H1 (cell line): ENCODE results near the gene PHACTR1. TPM values are rescaled to one million over a fixed set of nuclear protein-coding genes. Genes with fewer than 3 reads are reported as not detected.

Source experiments
- CTCF ChIA-PET: fragments of 300-600 bp; sonication (Branson Sonifier 250); formaldehyde crosslinking; loops from one replicate; lab custom pipeline; 2021; ENCODE audit not compliant: partially characterized antibody; lab: Charles Lee
- POLR2A ChIA-PET: fragments of 300-600 bp; sonication (Branson Sonifier 250); formaldehyde crosslinking; loops from one replicate; lab custom pipeline; 2021; ENCODE audit warnings: inconsistent platforms; ENCODE audit not compliant: partially characterized antibody; lab: Charles Lee
- DNase-seq, 2 experiments: peaks; one replicate each; pipeline versions ENCODE4 v3.0.0 to v3.0.0-alpha.2; 2010 to 2022; ENCODE audit warnings: low spot score in 2 of 2, low read depth in 1 of 2, mixed read lengths in 1 of 2
- FAIRE-seq: peaks from 2 replicates; lab custom pipeline; 2011; peaks lifted over from hg19 to GRCh38; lab: Jason Lieb, UNC
- H2AFZ ChIP-seq: 2 replicates; pipeline ENCODE4 v1.8.1; 2012; ENCODE audit warnings: low read length, inconsistent platforms
- H2AK5ac ChIP-seq: 2 replicates; pipeline ENCODE4 v1.6.1; 2013; ENCODE audit warnings: low read depth, low read length
- H2BK120ac ChIP-seq: replicated peaks from 2 replicates; pipeline ENCODE3; 2013; ENCODE audit warnings: low read depth, low read length, inconsistent platforms
- H2BK12ac ChIP-seq: 2 replicates; pipeline ENCODE4 v1.6.1; 2013; ENCODE audit warnings: low read depth, low read length
- H2BK15ac ChIP-seq: 2 replicates; pipeline ENCODE4 v1.6.1; 2013; ENCODE audit warnings: low read length
- H2BK20ac ChIP-seq: 2 replicates; pipeline ENCODE4 v1.6.1; 2013; ENCODE audit warnings: low read length
- H2BK5ac ChIP-seq: 2 replicates; pipeline ENCODE4 v1.6.1; 2013; ENCODE audit warnings: low read depth, low read length
- H3K14ac ChIP-seq: 2 replicates; pipeline ENCODE4 v1.6.1; 2013; ENCODE audit warnings: inconsistent platforms; ENCODE audit not compliant: insufficient read length
- H3K18ac ChIP-seq: 2 replicates; pipeline ENCODE4 v1.6.1; 2013; ENCODE audit warnings: low read length; ENCODE audit errors: extremely low read depth
- H3K23ac ChIP-seq: 2 replicates; pipeline ENCODE4 v1.6.1; 2013; ENCODE audit warnings: inconsistent platforms; ENCODE audit not compliant: insufficient read length
- H3K23me2 ChIP-seq: 2 replicates; pipeline ENCODE4 v1.6.1; 2013; ENCODE audit warnings: low read depth, low read length
- H3K27ac ChIP-seq: 2 replicates; pipeline ENCODE4 v1.6.1; 2011; ENCODE audit warnings: low read depth, low read length, inconsistent platforms
- H3K27me3 ChIP-seq, 4 experiments: replicated peaks in 1 of 4; 1 replicate in 1 of 4; 2 replicates in 3 of 4; pipeline versions ENCODE4 v1.6.1 to v1.8.1; 2011 to 2013; ENCODE audit warnings: low read length in 3 of 4, mild to moderate bottlenecking in 3 of 4, inconsistent platforms in 2 of 4, mixed read lengths in 2 of 4, moderate library complexity in 1 of 4; ENCODE audit not compliant: control insufficient read depth in 3 of 4, insufficient read depth in 3 of 4; ENCODE audit errors: extremely low read depth in 1 of 4
- H3K36me3 ChIP-seq, 4 experiments: 2 replicates each; pipeline versions ENCODE4 v1.6.1 to v1.8.1; 2011 to 2013; ENCODE audit warnings: mild to moderate bottlenecking in 4 of 4, low read length in 3 of 4, moderate library complexity in 2 of 4, control low read depth in 1 of 4, inconsistent platforms in 1 of 4; ENCODE audit not compliant: insufficient read depth in 4 of 4, control insufficient read depth in 2 of 4
- H3K4ac ChIP-seq: replicated peaks from 2 replicates; pipeline ENCODE3; 2013; ENCODE audit warnings: low read length, low read depth, mixed read lengths, inconsistent platforms; ENCODE audit not compliant: insufficient read length
- H3K4me1 ChIP-seq, 4 experiments: replicated peaks in 1 of 4; 1 replicate in 1 of 4; 2 replicates in 3 of 4; pipeline versions ENCODE4 v1.6.1 to v1.8.1; 2011 to 2013; ENCODE audit warnings: low read length in 3 of 4, inconsistent platforms in 2 of 4, mixed read lengths in 1 of 4; ENCODE audit not compliant: insufficient read depth in 4 of 4, control insufficient read depth in 3 of 4
- H3K4me2 ChIP-seq, 2 experiments: 2 replicates each; pipeline versions ENCODE4 v1.6.1 to v1.8.1; 2011 to 2013; ENCODE audit warnings: low read depth in 2 of 2, low read length in 2 of 2, control low read depth in 1 of 2, inconsistent platforms in 1 of 2, mild to moderate bottlenecking in 1 of 2; ENCODE audit not compliant: insufficient read depth in 1 of 2
- H3K4me3 ChIP-seq, 4 experiments: fragments of 200-600, 300-600 bp in 1 of 4; sonication (generic), shearing (Covaris generic), sonication (Bioruptor Twin) in 1 of 4; 2 replicates each; pipeline versions ENCODE4 v1.5.1 to v1.8.1; 2011 to 2016; ENCODE audit warnings: low read length in 4 of 4, low read depth in 3 of 4, control low read depth in 2 of 4, inconsistent platforms in 2 of 4, mild to moderate bottlenecking in 2 of 4, mixed read lengths in 1 of 4, moderate library complexity in 1 of 4; ENCODE audit not compliant: insufficient read depth in 2 of 4; ENCODE audit errors: extremely low read depth in 1 of 4
- H3K56ac ChIP-seq: replicated peaks from 2 replicates; pipeline ENCODE3; 2013; ENCODE audit warnings: low read depth, mild to moderate bottlenecking, mixed read lengths, low read length, inconsistent platforms; ENCODE audit not compliant: insufficient read length
- H3K79me1 ChIP-seq: 2 replicates; pipeline ENCODE4 v1.6.1; 2013; ENCODE audit warnings: low read depth, low read length, control low read depth
- H3K79me2 ChIP-seq, 2 experiments: 2 replicates each; pipeline versions ENCODE4 v1.6.1 to v1.8.1; 2012 to 2013; ENCODE audit warnings: low read length in 2 of 2, mild to moderate bottlenecking in 2 of 2, inconsistent platforms in 1 of 2; ENCODE audit not compliant: insufficient read depth in 2 of 2, control insufficient read depth in 1 of 2
- H3K9ac ChIP-seq, 4 experiments: replicated peaks in 1 of 4; 1 replicate in 1 of 4; 2 replicates in 3 of 4; pipeline versions ENCODE4 v1.6.1 to v1.8.1; 2011 to 2013; ENCODE audit warnings: low read depth in 3 of 4, low read length in 3 of 4, control low read depth in 2 of 4, mild to moderate bottlenecking in 2 of 4, moderate library complexity in 2 of 4, inconsistent platforms in 1 of 4; ENCODE audit errors: extremely low read depth in 1 of 4
- H3K9me3 ChIP-seq, 2 experiments: 2 replicates each; pipeline versions ENCODE4 v1.6.1 to v1.8.1; 2012 to 2013; ENCODE audit warnings: mild to moderate bottlenecking in 2 of 2, moderate library complexity in 2 of 2, control low read depth in 1 of 2, inconsistent platforms in 1 of 2, low read depth in 1 of 2, low read length in 1 of 2, mixed read lengths in 1 of 2; ENCODE audit not compliant: insufficient read depth in 2 of 2
- H4K20me1 ChIP-seq, 2 experiments: replicated peaks in 1 of 2; 2 replicates each; pipeline versions ENCODE3 to v1.8.1; 2011 to 2013; ENCODE audit warnings: inconsistent platforms in 2 of 2, low read length in 2 of 2, mild to moderate bottlenecking in 1 of 2; ENCODE audit not compliant: insufficient read depth in 2 of 2, control insufficient read depth in 1 of 2
- H4K5ac ChIP-seq: 2 replicates; pipeline ENCODE4 v1.6.1; 2013; ENCODE audit warnings: low read length, low read depth, mixed read lengths, inconsistent platforms; ENCODE audit not compliant: insufficient read length
- H4K8ac ChIP-seq: 2 replicates; pipeline ENCODE4 v1.8.0; 2013; ENCODE audit warnings: mild to moderate bottlenecking, moderate library complexity, low read length, inconsistent platforms; ENCODE audit not compliant: insufficient read depth; ENCODE audit errors: extremely low read depth
- H4K91ac ChIP-seq: replicated peaks from 2 replicates; pipeline ENCODE3; 2013; ENCODE audit warnings: low read length, mixed read lengths, inconsistent platforms; ENCODE audit not compliant: insufficient read length
- CREB1 ChIP-seq: IDR thresholded peaks from 2 replicates; pipeline ENCODE4 v1.6.1; 2012; ENCODE audit warnings: inconsistent platforms
- CTBP2 ChIP-seq: IDR thresholded peaks from 2 replicates; pipeline ENCODE4 v1.7.0; 2011; ENCODE audit warnings: borderline replicate concordance, mild to moderate bottlenecking, moderate library complexity, mixed read lengths, low read length; ENCODE audit not compliant: insufficient read depth, insufficient read length
- MAFK ChIP-seq: IDR thresholded peaks from 2 replicates; pipeline ENCODE4 v1.6.1; 2012; ENCODE audit warnings: low read depth, mild to moderate bottlenecking, improper control_type of control experiment, low read length
- POLR2AphosphoS5 ChIP-seq: IDR thresholded peaks from 2 replicates; pipeline ENCODE4 v1.6.1; 2011; ENCODE audit warnings: low read depth, low read length
- SRF ChIP-seq: IDR thresholded peaks from 2 replicates; pipeline ENCODE4 v1.6.1; 2011; ENCODE audit warnings: mild to moderate bottlenecking, low read depth, low read length, moderate library complexity
- SUZ12 ChIP-seq: fragments of 200-600 bp; sonication (generic); IDR thresholded peaks from 2 replicates; pipeline ENCODE4 v1.6.1; 2012; ENCODE audit warnings: mild to moderate bottlenecking, inconsistent platforms, low read length, moderate library complexity, mixed read lengths
- TAF1 ChIP-seq: IDR thresholded peaks from 2 replicates; pipeline ENCODE4 v1.6.1; 2011; ENCODE audit warnings: mild to moderate bottlenecking, low read depth, low read length
- WGBS, 2 experiments: shearing (Covaris generic) in 1 of 2; methylation state at CpG; one replicate each; pipeline versions ENCODE4 v1.1.6 to v1.1.7; 2013 to 2015; ENCODE audit warnings: low lambda C conversion rate in 2 of 2, mixed read lengths in 2 of 2, inconsistent platforms in 1 of 2, low coverage in 1 of 2, missing lambda C conversion rate in 1 of 2; ENCODE audit not compliant: insufficient replicate concordance in 2 of 2, insufficient coverage in 1 of 2, insufficient read length in 1 of 2; ENCODE audit errors: extremely low coverage in 1 of 2, missing lambda C conversion rate in 1 of 2; 5-methylcytosine and 5-hydroxymethylcytosine counted together
- polyA plus RNA-seq, 7 experiments: library from polyadenylated mRNA; depleted of rRNA in 3 of 7; stranded (reverse) in 5 of 7; unstranded in 2 of 7; fragments of >200 nt in 5 of 7; fragments of 200-250 nt in 2 of 7; gene quantifications; 1 replicate in 5 of 7; 2 replicates in 1 of 7; 4 replicates in 1 of 7; pipeline versions ENCODE4 v1.2.1 to v1.2.3, GENCODE V29; 2011 to 2013; ENCODE audit warnings: missing spikeins in 2 of 7, mixed read lengths in 2 of 7
- total RNA-seq: library from RNA; stranded (reverse); fragmentation: NEBNext Ultra II Directional; extraction: Animal tissue kit (Norgen Biotek cat#: 25700); gene quantifications from 2 replicates; pipeline ENCODE4 v1.2.1, GENCODE V29; 2021

Gene PHACTR1
- total and polyA plus RNA-seq, 2 of the 8 experiments (the other 6 are each of a cell fraction or from before 2014, with no cell fraction given) = 3.9 to 17.1 TPM

- H2BK12ac ChIP-seq = no peak overlapping the region
- H3K23ac ChIP-seq = no peak overlapping the region
- no peak overlapping the region for H2BK15ac ChIP-seq
- no peak overlapping the region for H2BK20ac ChIP-seq
- ChIA-PET CTCF (no interaction called here), POLR2A (no interaction called here)
- H3K27ac ChIP-seq = no peak overlapping the region
- no peak overlapping the region for H2AFZ ChIP-seq
- H4K91ac ChIP-seq = no peak overlapping the region
- H3K79me1 ChIP-seq = no peaks in the 10 kb centered on the region
- H4K5ac ChIP-seq = no peak overlapping the region
- H2BK120ac ChIP-seq = no peak overlapping the region
- H3K4ac ChIP-seq = no peak overlapping the region
- no peak overlapping the region for H2BK5ac ChIP-seq
- FAIRE-seq (no peak), DNase-seq (no peak)
- no peak overlapping the region for H2AK5ac ChIP-seq
- H3K79me2 ChIP-seq = no peaks in the 10 kb centered on the region; a peak in 1 of 4 replicates
- H3K56ac ChIP-seq = no peak overlapping the region
- no peaks in the 10 kb centered on the region; the same call in 1 of the 2 replicates for H3K23me2 ChIP-seq
- no peak overlapping the region for H3K4me2 ChIP-seq
- WGBS, 2 experiments = 85% methylated on average over 1 of the region's 1 CpG; no CpG with 5 or more reads in 1 of the 2 experiments
- no peak overlapping the region for H3K14ac ChIP-seq
- peaks cover 13 to 20% of the 10 kb centered on the region in 2 experiments for H3K9me3 ChIP-seq
- H3K9ac ChIP-seq = no peak overlapping the region
- H3K4me1 ChIP-seq = peaks cover 0 to 6% (median 2%) of the 10 kb centered on the region in 4 experiments; a peak in 4 of 7 replicates
- no peak overlapping the region for H3K18ac ChIP-seq
- peaks cover 0 to 7% (median 0%) of the 10 kb centered on the region in 4 experiments; a peak in 1 of 8 replicates for H3K36me3 ChIP-seq
- no peaks in the 10 kb centered on the region for H3K27me3 ChIP-seq
- H3K4me3 ChIP-seq = no peak overlapping the region
- H4K8ac ChIP-seq = no peak overlapping the region
- H4K20me1 ChIP-seq = no peaks in the 10 kb centered on the region
- no peak for TF ChIP-seq POLR2AphosphoS5
- TF ChIP-seq CREB1 = no peak
- no peak for TF ChIP-seq SUZ12
- no peak for TF ChIP-seq MAFK
- TF ChIP-seq SRF = no peak
- no peak for TF ChIP-seq CTBP2
- TF ChIP-seq TAF1 = no peak
These were observed 536.7 kb downstream of the PHACTR1 start for GRCh38 chr6:13253272-13253671.
